Stimulated activated CD8-positive, alpha-beta memory T cell treated with anti-CD3 and anti-CD28 coated beads, Interleukin-7, amount 100 ng/mL, for 4 hours (primary cell): Measurements from ENCODE around the gene LPCAT2.

ENCODE experiments used
- DNase-seq, 2 donors: peaks; one replicate each; pipeline ENCODE4 v3.0.0-alpha.2; 2020; ENCODE audit warnings: low read depth in 2 of 2

The LPCAT2 gene, protein sequence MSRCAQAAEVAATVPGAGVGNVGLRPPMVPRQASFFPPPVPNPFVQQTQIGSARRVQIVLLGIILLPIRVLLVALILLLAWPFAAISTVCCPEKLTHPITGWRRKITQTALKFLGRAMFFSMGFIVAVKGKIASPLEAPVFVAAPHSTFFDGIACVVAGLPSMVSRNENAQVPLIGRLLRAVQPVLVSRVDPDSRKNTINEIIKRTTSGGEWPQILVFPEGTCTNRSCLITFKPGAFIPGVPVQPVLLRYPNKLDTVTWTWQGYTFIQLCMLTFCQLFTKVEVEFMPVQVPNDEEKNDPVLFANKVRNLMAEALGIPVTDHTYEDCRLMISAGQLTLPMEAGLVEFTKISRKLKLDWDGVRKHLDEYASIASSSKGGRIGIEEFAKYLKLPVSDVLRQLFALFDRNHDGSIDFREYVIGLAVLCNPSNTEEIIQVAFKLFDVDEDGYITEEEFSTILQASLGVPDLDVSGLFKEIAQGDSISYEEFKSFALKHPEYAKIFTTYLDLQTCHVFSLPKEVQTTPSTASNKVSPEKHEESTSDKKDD

DNA sequence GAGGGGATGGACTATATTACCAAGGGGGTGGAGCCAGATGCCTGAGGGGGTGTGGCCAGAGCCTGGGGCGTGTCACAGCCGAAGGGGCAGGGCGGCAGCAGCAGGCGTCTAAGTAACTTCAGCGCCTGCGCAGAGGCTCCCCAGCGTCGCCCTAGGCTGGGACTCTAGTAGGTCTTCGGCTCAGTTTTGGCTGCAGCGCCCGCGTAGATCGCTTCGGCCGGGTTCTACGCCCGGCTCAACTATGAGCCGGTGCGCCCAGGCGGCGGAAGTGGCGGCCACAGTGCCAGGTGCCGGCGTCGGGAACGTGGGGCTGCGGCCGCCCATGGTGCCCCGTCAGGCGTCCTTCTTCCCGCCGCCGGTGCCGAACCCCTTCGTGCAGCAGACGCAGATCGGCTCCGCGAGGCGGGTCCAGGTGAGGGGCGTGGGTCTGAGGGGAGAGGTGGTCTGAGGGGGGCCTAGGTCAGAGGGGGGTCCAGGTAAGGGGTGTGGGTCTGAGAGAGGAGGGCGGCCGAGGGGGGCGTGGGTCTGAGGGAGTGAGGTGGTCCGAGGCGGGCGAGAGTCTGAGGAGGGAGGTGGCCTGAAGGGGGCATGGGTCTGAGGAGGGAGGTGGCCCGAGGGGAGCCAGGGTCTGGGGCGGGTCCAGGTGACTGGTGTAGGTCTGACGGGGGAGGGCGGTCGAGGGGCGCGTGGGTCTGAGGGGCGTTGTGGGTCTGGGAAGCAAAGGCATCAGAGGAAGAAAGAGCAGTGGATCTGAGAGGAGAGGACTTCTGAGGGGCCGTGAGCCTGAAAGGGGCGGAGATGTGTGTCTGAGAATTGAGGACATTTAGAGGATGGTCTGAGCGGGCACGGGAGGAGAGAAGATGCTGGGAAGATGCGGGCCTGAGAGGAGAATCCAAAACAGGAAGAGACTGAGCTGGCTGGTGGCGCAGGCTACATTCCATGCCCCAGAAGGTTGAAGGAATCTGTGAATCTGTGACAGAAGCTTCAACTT lies at the start of gene LPCAT2:
TSS of gene LPCAT2 (plus strand) at position 132 of the 991 bp plus-strand sequence. CDS start at position 242, 110 bp downstream.
- peak in 1 of 2 donors; percentile 8 for DNase-seq

DNA sequence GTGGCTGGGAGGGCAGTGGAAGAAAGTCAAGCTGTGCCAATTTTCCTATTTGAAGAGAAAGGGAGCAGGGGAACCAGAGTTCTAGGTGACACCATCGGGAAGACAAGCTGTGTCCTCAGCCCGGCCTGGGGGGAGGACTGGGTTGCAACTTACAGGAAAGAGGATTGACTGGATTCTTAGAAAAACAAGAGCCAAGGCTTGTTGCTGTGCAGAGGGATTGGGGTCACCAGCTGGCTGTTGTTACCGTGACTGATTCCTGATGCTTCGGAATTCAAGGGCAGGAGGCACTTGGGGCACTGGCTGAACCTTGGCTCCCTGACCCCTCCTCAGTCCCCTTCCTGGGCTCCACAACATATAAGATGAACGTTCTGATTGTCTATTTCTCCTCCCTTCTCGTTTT lies 46.6 kb upstream of the LPCAT2 start:
- DNase-seq = no peak

DNA sequence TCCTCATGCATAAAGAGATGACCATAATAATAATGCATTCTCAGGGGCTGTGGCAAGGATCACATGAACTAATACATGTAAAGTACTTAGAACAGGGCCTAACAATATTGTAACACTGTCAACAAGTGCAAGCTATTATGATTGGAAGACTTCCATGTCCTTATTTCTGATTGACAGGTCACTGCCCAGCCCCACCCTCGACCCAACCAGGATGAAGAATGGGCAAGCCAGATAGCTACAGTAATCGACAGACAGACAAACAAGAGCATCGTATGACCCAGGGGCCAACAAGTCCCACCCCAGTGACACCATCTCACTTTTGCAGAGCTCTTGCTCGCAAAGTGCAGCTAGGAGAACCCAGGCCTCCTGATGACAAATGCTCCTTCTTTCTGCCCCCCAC lies 44.5 kb upstream of the LPCAT2 start:
- DNase-seq = no peak

DNA sequence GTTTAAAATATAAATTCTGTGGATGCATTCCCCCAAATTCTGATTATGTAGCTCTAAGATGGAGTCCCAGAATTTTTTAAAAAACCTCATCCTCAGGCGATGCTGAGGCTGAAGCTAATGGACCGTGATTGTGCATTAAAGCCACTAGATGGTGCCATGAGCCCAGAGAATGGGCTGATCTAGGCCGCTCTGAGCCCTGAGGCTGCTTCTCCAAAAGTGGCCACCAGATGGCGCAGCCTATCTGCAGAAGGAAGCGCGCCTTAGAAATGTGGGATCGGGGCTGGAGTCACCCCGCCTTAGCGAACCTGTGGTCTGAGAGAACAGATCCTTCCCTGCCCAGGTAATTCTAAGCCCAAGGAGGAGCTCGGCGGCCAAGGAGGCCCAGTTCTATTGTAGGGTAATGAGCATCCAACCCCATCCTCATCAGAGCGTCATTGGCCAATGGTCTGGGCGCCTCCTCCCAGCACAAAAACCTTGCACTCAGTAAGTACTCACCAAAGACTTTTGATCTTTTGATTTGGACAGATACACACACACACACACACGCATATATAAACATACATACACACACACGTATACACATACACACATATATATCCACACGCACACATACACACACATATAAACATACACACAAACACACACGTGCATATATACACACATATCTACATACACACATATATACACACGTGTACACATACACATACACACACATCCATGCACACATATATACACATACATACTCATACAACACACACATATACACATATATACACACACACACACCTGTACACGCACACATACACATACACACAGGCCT lies 43.6 kb upstream of the LPCAT2 start:
- peak; percentile 46 to 51 for DNase-seq

DNA sequence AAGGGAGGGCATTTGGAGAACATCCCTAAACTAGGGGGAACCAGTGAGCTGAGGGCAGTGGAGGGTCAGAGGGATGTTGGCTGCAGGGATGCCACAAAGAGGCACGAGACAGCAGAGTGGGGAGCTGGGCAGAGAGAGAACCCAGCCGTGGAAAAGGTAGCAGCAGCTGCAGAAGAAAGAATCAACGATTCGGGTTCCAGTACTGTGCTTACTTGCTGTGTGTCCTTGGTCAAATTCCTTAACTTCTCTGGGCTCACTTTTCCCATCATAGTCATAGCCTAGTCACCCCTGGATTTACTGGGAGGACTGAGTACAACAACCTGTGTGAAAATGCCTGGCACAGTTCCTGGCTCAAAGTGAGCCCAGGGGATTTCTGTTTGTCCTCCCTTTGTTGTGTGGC lies 42.7 kb upstream of the LPCAT2 start:
- no peak for DNase-seq

DNA sequence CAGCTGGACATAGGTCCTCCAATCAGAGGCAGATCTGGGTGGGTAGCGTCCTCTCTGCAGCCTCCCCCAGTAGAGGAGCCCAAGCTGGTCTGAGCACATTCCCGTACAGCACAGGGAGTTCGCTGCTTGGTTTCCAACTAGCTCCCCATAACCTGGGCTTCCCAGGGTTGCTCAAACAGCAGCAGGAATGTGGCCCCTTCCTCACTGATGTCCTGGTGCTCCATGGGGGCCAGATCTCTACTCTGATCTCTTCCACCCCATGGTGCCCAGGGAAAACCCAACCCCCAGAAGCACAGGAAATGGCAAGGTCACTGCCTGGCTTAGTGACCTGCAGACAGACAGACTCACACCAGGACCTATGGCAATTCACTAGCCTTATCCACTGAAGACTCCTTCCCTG lies 41.0 kb upstream of the LPCAT2 start:
- DNase-seq = no peak

DNA sequence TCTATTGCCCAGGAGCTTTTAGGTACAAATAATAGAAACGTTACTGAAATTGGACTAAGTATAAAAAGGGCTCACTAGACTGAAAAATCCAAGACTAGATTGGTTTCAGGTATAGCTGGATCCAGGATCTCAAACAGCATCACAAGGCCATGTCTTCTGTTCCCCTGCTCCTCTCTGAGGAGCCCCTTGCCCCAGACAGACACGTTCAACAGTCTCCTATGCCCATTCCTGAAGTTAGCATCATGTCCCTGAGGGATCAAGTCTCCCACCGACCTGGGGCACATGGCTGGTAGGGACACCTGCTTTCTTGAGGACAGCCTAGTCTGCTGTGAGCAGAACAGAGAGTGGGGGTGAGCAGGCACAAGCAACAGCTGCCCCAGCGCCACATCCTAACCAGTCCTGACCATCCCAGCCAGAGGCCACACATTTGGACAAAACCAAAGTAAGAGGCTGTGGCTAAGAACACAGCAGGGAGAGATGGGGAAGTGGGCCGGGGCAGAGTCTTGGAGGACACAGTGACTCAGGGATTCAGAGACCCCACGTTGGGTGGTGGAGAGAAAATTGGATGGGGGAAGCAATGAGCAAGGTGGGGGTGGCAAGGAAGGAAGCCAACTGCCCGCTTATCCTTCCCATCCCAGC lies 40.4 kb upstream of the LPCAT2 start:
- DNase-seq = no peak

DNA sequence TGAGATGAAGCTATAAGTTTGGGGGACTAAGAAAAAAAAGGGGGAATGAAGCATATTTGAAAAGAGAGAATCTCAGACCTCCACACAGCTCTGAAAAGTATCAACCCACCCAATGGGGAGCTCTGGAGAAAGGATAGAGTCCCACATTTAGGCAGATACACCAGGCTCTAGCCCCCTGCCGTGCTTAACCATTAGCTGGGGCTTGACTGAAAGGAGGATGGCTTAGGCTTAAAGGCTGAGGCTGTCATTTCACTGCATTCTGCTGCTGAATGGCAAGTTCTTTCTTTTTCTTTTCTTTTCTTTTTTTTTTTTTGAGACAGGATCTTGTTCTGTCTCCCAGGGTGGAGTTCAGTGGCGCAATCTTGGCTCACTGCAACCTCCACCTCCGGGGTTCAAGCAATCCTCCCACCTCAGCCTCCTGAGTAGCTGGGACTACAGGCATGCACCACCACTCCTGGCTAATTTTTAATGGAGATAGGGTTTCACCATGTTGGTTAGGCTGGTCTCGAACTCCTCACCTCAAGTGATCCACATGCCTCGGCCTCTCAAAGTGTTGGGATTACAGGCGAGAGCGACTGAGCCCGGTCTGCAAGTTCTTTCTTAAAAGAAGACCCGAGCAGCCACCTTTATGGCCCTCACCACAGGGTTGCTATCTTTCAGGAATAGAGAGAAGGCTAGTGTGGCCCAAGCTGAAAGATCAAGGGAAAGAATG lies 38.9 kb upstream of the LPCAT2 start:
- DNase-seq = no peak

DNA sequence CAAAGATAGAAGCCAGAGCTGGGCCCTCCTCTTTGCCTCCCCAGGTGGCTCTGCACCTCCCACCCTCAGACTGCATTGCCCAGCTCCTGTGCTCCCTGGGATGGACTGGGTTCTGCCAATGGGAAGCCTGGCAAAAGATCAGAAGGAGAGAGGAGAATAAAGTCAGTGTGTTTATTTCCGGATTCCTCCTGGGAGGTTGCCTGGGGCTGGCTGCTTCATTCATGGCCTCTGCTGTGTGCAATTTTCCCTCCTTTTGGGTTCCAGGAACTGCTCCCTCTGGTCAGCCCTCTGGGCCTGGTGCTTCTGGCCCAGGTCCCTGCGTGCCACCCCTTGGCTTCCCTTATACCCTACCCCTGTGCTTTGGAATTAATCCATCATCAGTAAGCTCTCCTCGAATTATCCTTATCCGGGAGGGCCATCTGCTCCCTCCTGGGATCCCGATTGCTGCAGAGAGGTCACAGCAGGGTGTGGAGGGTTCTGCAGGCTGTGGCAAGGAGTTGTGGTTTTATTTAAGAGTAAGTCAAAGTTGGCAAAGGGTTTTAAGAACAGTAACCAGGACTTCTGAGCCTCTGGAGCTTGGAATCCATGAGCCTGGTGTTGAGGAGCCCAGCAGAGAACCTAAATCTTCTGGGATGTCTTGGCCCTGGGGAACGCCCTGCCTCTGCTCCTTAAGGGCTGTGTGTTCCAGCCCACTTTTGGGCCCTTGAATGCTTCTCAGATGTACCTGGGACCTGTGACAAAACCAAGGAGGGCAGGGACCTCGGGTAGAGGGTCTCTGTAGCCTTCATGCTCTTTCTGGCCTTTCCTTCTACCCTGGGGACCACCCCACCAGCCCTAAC lies 38.1 kb upstream of the LPCAT2 start:
- DNase-seq = no peak

DNA sequence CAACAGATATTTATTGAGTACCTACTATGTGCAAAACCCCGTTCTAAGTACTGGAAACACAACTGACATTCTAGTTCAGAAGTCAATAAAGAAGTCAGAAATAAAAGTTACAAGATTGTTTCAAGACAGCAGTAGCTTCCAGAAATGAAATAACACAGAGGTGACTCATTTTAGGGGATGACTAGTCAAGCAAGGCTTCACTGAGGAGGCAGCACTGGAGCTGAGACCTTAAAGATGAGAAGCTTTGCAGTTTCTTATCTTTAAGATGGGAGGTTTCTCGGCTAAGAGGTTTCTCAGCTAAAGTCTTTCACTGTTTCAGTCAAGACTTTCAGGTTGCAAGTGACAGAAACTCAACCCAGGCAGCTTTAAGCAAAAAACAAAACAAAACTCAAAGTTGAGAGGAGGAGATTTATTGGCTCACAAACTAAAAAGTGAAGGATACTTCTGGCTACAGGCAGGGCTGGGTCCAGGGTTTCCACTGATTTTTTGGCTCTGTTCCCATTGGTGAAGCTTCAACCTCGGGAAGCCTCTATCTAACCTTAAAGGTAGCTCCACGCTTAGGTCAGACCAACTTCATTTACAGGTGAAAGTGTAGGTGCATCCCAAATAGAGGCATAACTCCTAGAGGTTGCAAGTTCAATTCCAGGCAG lies 37.3 kb upstream of the LPCAT2 start:
- no peak for DNase-seq

DNA sequence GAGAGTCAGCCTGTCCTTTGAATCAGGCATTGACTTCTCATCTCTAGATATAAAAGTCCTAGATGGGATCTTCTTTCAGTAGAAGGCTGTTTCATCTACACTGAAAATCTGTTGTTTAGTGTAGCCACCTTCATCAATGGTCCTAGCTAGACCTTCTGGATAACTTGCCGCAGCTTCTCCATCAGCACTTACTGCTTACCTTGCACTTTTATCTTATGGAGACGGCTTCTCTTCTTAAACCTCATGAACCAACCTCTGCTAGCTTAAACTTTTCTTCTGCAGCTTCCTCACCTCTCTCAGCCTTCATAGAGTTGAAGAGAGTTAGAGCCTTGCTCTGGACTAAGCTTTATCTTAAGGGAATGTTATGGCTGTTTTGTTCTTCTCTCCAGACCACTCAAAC lies 35.3 kb upstream of the LPCAT2 start:
- no peak for DNase-seq

DNA sequence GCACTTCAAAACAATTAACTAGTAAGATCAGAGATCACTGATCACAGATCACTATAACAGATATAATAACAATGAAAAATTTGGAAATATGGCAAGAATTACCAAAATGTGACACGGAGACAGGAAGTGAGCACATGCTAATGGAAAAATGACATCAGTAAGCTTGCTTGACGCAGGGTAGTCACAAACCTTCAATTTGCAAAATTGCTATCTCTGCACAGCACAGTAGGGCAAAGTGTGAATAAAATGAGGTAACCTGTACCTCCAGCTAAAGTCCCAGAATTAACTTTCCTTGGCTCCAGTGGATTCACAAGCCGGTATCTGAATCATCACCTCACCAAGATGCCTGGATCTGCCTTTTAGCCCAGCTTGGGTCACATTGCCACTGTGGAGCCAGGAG lies 34.1 kb upstream of the LPCAT2 start:
- no peak for DNase-seq

DNA sequence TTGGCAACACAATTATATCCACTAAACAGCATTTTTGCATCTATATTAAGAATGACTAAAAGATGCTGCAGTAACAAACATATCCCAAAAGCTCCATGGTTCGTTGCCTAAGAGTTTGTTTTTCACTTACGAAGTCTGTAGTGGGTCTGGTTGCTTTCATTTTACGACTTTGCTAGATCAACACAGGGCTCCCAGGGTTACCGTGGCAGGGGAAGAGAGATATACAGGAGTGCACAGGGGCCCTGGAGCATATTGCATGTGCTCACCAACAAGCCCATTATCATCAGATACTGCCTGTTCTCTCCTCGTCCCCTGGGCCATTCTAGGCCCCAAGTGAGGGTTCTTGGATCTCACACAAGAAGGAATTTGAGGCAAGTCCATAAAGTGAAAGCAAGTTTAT lies 33.0 kb upstream of the LPCAT2 start:
- no peak for DNase-seq

DNA sequence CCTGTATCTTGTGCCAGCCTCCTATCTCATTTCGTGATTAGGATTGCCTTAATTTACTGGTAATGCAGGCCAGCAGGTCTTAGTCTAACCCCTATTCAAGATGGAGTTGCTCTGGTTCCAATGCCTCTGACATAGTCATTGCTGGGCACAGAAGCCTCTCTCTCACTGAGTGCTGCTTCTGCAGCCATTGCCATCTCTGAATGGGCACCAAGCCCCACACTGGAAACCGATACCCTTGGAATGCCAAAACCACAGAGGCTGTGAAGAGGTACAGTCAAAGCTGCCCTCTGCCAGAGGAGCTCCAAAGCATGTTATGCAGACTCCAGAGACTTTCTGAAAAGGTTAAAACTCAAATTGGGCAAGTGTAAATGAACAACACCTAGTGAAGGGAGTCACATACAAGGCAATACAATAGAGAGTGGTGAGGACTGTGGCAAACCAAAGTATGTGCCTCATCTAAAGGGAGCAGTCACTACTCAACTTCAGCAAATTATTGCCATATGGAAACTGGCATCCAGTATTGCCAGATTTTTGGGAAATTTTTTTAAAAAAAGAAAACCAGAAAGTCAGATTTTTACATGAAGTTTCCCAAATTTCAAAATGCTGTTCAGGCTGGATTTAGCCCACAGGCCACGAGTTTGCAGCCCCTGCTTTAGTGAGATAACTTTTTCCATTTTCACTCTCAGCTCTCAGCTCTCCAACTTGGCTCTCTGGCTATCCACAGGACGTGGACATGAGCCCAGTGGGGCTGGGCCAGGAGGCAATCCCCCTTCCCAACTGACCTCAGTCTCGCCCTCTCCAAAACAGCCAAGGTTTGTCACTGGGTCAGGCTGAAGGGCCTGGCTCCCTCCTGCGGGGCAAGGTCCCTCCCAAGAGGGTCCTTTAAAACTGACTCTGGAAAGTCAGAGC lies 32.0 kb upstream of the LPCAT2 start:
- DNase-seq = no peak

DNA sequence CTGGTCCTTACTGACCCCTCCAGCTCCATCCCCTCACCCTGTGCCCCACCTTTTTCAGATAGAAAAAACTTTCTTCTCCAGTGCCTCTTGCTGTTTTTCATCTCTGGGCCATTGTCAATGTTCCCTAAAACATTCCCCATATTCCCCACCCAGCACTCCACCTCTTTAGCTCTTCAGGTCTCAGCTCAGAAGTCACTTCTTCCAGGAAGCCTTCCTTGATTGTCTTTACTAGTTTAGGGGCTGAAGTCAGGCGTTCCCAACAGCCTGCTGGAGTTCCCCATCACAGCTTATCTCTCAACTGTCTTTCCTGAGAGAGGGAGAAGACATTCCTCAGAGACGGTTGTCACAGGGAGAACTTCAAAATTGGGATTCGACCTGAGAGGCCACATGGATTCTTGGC lies 31.1 kb upstream of the LPCAT2 start:
- DNase-seq = no peak

DNA sequence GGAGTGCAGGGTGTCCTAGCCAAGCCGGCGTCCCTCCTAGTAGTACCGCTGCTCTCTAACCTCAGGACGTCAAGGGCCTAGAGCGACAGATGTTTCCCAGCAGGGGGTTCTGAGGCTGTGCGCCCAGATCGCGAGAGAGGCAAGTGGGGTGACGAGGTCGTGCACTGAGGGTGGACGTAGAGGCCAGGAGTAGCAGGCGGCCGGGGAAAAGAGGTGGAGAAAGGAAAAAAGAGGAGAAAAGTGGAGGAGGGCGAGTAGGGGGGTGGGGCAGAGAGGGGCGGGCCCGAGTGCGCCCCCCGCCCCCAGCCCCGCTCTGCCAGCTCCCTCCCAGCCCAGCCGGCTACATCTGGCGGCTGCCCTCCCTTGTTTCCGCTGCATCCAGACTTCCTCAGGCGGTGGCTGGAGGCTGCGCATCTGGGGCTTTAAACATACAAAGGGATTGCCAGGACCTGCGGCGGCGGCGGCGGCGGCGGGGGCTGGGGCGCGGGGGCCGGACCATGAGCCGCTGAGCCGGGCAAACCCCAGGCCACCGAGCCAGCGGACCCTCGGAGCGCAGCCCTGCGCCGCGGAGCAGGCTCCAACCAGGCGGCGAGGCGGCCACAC lies 29.9 kb upstream of the LPCAT2 start, which contains the start of gene MMP2:
TSS of gene MMP2 (plus strand) at position 372 of the 603 bp plus-strand sequence. CDS start 282 bp downstream, outside the sequence.
- no peak for DNase-seq

DNA sequence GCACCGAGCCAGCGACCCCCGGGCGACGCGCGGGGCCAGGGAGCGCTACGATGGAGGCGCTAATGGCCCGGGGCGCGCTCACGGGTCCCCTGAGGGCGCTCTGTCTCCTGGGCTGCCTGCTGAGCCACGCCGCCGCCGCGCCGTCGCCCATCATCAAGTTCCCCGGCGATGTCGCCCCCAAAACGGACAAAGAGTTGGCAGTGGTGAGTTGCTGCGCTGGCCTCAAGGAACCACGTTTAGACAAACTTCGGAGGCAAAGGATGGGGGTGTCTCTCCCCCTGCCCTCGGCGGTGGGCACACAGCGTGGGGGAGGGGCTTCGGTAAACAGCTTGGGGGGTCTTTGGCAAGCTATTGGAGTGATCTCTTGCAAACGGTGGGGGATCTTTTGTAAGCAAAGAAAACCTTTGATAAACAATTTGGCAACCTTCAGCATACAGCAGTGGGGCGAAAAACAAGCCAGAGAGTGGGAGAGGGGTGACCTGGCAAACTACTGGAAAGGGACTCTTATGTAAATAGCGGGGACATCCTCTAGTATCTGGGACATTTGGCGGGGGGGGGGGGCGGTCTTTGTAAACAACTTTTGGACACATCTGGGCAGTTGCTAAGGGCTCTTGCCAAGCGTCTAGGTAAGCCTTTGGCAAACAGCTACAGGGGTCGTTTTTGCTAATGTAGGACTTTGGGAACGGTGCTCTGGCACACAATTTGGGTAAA lies 29.3 kb upstream of the LPCAT2 start:
- DNase-seq = no peak
